GM21447 (cell line): ENCODE data around the gene DUSP9.
A peak's percentile ranks its signal among the peaks of the same experiment; 100 is the strongest.
"Not testable (repeated sequence)": the region's sequence is repeated elsewhere in the genome, so short reads cannot be mapped to it uniquely, and the experiment has no call there.

Source experiments
- ATAC-seq: cut with Tn5 transposase; IDR thresholded peaks from one replicate; pipeline ENCODE4 v1.9.1; 2021; ENCODE audit not compliant: unreplicated experiment

The DUSP9 gene

GRCh38 chrX:153646620-153647373 is at the start of gene DUSP9:
Gene DUSP9, plus strand, starts transcription at chrX:153647203. Its CDS starts 751 bp downstream, at chrX:153647954.
- no peak for ATAC-seq

GRCh38 chrX:153598541-153599191 is 48.3 kb upstream of the DUSP9 start, which contains the start of gene CCNQ:
Gene CCNQ, minus strand, starts transcription at chrX:153599139. Its CDS starts 66 bp downstream, at chrX:153599073.
- peak; percentile 49 for ATAC-seq

GRCh38 chrX:153599192-153600031 is 47.6 kb upstream of the DUSP9 start:
- ATAC-seq, result peak; percentile 72

GRCh38 chrX:153600032-153600373 is 47.0 kb upstream of the DUSP9 start:
- ATAC-seq, result no peak

GRCh38 chrX:153600921-153601320 is 46.1 kb upstream of the DUSP9 start:
- ATAC-seq, result no peak

- ATAC-seq, result no peak
Observed at GRCh38 chrX:153601511-153602110, 45.4 kb upstream of the DUSP9 start.

- no peak for ATAC-seq
Observed at GRCh38 chrX:153602601-153603000, 44.4 kb upstream of the DUSP9 start.

- no peak for ATAC-seq
Observed at GRCh38 chrX:153603131-153603656, 43.8 kb upstream of the DUSP9 start.

GRCh38 chrX:153604666-153605380 is 42.2 kb upstream of the DUSP9 start:
- not testable (repeated sequence) for ATAC-seq

GRCh38 chrX:153606503-153606902 is 40.5 kb upstream of the DUSP9 start:
- ATAC-seq, result no peak

- ATAC-seq, result no peak
Observed at GRCh38 chrX:153608376-153608775, 38.6 kb upstream of the DUSP9 start.

- no peak for ATAC-seq
Observed at GRCh38 chrX:153608806-153609205, 38.2 kb upstream of the DUSP9 start.

- peak; percentile 80 for ATAC-seq
Observed at GRCh38 chrX:153609917-153610835, 36.8 kb upstream of the DUSP9 start.

GRCh38 chrX:153610836-153611213 is 36.2 kb upstream of the DUSP9 start:
- no peak for ATAC-seq

- no peak for ATAC-seq
Observed at GRCh38 chrX:153611298-153612095, 35.5 kb upstream of the DUSP9 start.

- ATAC-seq, result no peak
Observed at GRCh38 chrX:153612413-153612812, 34.6 kb upstream of the DUSP9 start.

GRCh38 chrX:153614818-153615217 is 32.2 kb upstream of the DUSP9 start:
- ATAC-seq, result no peak

GRCh38 chrX:153620576-153620975 is 26.4 kb upstream of the DUSP9 start:
- no peak for ATAC-seq
